ENCODE results near the gene ZNF608.

ZNF608 gene

DNA sequence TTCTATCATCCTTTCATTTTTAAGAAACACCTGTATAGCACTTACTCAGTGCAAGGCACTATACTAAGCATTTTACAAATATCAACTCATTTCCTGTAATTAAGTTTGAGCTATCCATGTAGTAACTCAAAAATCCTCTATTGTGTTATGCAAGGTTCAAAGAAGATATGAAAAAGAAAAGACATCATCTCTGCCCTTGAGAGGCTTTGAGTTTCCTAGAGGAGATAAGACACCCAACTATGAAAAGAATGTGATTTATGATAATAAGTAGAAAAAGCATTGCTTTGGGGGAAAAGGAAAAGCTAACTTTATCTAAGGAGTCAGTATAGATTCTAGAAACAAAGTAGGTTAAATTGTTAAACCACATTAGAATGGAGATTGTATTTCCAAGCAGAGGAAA is 14.2 kb upstream of the ZNF608 start:
- H3K18ac ChIP-seq (ENCODE audit: low read length), result no peak overlapping the region
- no peak overlapping the region for H3K23ac ChIP-seq (ENCODE audit: low read depth, low read length, poor library complexity)
- no peak overlapping the region for H3K14ac ChIP-seq (ENCODE audit: low read length)
- H3K4me1 ChIP-seq (ENCODE audit: control insufficient read depth in 2 of 2, insufficient read depth in 1 of 2, low read depth in 1 of 2, low read length in 2 of 2), result peaks cover 4% of the 10 kb centered on the region in 2 donors
- no peak overlapping the region for H4K8ac ChIP-seq (ENCODE audit: low read depth, low read length)
- no peak overlapping the region for H2BK120ac ChIP-seq (ENCODE audit: low read depth, low read length)
- no peak overlapping the region for H2BK5ac ChIP-seq (ENCODE audit: low read length)
- H3K4ac ChIP-seq (ENCODE audit: low read length), result no peak overlapping the region
- H3K9ac ChIP-seq (ENCODE audit: low read depth, low read length, poor library complexity), result no peak overlapping the region
- no peak overlapping the region for H3K4me2 ChIP-seq (ENCODE audit: insufficient read depth, low read length, poor library complexity, severe bottlenecking)
- H2AFZ ChIP-seq (ENCODE audit: low read length), result no peak overlapping the region
- H3K36me3 ChIP-seq (replicated peaks in 1 of 2; ENCODE audit: control insufficient read depth in 2 of 2, insufficient read depth in 2 of 2, low read length in 2 of 2), result no peaks in the 10 kb centered on the region
- no peak overlapping the region for H2BK15ac ChIP-seq (ENCODE audit: low read length)
- H2BK12ac ChIP-seq (ENCODE audit: low read length), result no peak overlapping the region
- DNase-seq (ENCODE audit: low spot score), result no peak
- no peak overlapping the region for H3K4me3 ChIP-seq (ENCODE audit: low read length in 2 of 2)
- H3K79me1 ChIP-seq (ENCODE audit: low read depth, low read length), result no peaks in the 10 kb centered on the region
- H3K27ac ChIP-seq (replicated peaks; ENCODE audit: low read length), result no peak overlapping the region
- H4K91ac ChIP-seq (ENCODE audit: low read depth, low read length, poor library complexity), result no peak overlapping the region
- no peaks in the 10 kb centered on the region for H3K27me3 ChIP-seq (ENCODE audit: control insufficient read depth in 3 of 3, insufficient read depth in 3 of 3, low read depth in 1 of 3, low read length in 3 of 3)
- H3K9me3 ChIP-seq (replicated peaks in 1 of 2; ENCODE audit: control insufficient read depth in 2 of 2, insufficient read depth in 1 of 2, low read depth in 1 of 2, low read length in 2 of 2), result no peaks in the 10 kb centered on the region
- no peak overlapping the region for H2AK5ac ChIP-seq (ENCODE audit: low read depth, low read length)

GRCh38 chr5:124755565-124755964 is 9.1 kb upstream of the ZNF608 start:
- H3K23ac ChIP-seq (ENCODE audit: low read depth, low read length, poor library complexity), result no peak overlapping the region
- no peak overlapping the region for H4K8ac ChIP-seq (ENCODE audit: low read depth, low read length)
- H2BK5ac ChIP-seq (ENCODE audit: low read length), result no peak overlapping the region
- no peak overlapping the region for H3K4me2 ChIP-seq (ENCODE audit: insufficient read depth, low read length, poor library complexity, severe bottlenecking)
- H3K18ac ChIP-seq (ENCODE audit: low read length), result no peak overlapping the region
- H3K4me1 ChIP-seq (ENCODE audit: control insufficient read depth in 2 of 2, insufficient read depth in 1 of 2, low read depth in 1 of 2, low read length in 2 of 2), result peaks cover 3 to 7% of the 10 kb centered on the region in 2 donors
- H3K9ac ChIP-seq (ENCODE audit: low read depth, low read length, poor library complexity), result no peak overlapping the region
- no peak overlapping the region for H2BK15ac ChIP-seq (ENCODE audit: low read length)
- no peak overlapping the region for H3K4me3 ChIP-seq (ENCODE audit: low read length in 2 of 2)
- DNase-seq (ENCODE audit: low spot score), result no peak
- H3K36me3 ChIP-seq (replicated peaks in 1 of 2; ENCODE audit: control insufficient read depth in 2 of 2, insufficient read depth in 2 of 2, low read length in 2 of 2), result no peaks in the 10 kb centered on the region
- no peak overlapping the region for H3K27ac ChIP-seq (replicated peaks; ENCODE audit: low read length)
- H3K79me1 ChIP-seq (ENCODE audit: low read depth, low read length), result no peaks in the 10 kb centered on the region
- no peak overlapping the region for H4K91ac ChIP-seq (ENCODE audit: low read depth, low read length, poor library complexity)
- H3K9me3 ChIP-seq (replicated peaks in 1 of 2; ENCODE audit: control insufficient read depth in 2 of 2, insufficient read depth in 1 of 2, low read depth in 1 of 2, low read length in 2 of 2), result no peaks in the 10 kb centered on the region
- H2BK12ac ChIP-seq (ENCODE audit: low read length), result no peak overlapping the region
- no peak overlapping the region for H2AK5ac ChIP-seq (ENCODE audit: low read depth, low read length)
- H2BK120ac ChIP-seq (ENCODE audit: low read depth, low read length), result no peak overlapping the region
- WGBS, 2 donors (ENCODE audit: extremely low coverage in 2 of 2, insufficient read length in 2 of 2, insufficient replicate concordance in 1 of 2), result no CpG with 5 or more reads among the region's 3 CpGs
- no peaks in the 10 kb centered on the region for H3K27me3 ChIP-seq (ENCODE audit: control insufficient read depth in 3 of 3, insufficient read depth in 3 of 3, low read depth in 1 of 3, low read length in 3 of 3)
- H2AFZ ChIP-seq (ENCODE audit: low read length), result no peak overlapping the region
- no peak overlapping the region for H3K14ac ChIP-seq (ENCODE audit: low read length)
- H3K4ac ChIP-seq (ENCODE audit: low read length), result no peak overlapping the region

DNA sequence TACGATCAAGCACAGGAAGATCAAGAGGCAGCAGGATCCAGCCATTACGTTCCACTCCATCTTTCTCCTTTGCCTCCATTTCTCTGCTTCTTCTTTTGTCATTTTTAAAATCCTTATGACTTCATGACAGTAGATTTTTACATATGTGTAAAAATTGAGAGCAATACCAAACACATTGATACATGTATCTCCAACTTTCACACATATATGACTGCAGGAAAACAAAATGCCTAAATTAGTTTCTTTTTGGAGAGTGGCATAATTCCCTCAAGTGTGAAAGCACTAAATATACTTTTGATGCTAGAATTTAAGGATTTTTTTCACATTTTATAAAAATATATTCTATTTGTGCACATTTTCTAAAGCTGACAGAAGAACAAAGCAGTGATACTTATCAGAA is 8.6 kb upstream of the ZNF608 start:
- no peak overlapping the region for H3K14ac ChIP-seq (ENCODE audit: low read length)
- H2BK12ac ChIP-seq (ENCODE audit: low read length), result no peak overlapping the region
- no peak overlapping the region for H3K18ac ChIP-seq (ENCODE audit: low read length)
- no peak overlapping the region for H2AFZ ChIP-seq (ENCODE audit: low read length)
- H3K4me1 ChIP-seq (ENCODE audit: control insufficient read depth in 2 of 2, insufficient read depth in 1 of 2, low read depth in 1 of 2, low read length in 2 of 2), result peaks cover 3 to 12% of the 10 kb centered on the region in 2 donors
- H2AK5ac ChIP-seq (ENCODE audit: low read depth, low read length), result no peak overlapping the region
- no peak overlapping the region for H3K4ac ChIP-seq (ENCODE audit: low read length)
- H3K23ac ChIP-seq (ENCODE audit: low read depth, low read length, poor library complexity), result no peak overlapping the region
- no peaks in the 10 kb centered on the region for H3K27me3 ChIP-seq (ENCODE audit: control insufficient read depth in 3 of 3, insufficient read depth in 3 of 3, low read depth in 1 of 3, low read length in 3 of 3)
- H2BK15ac ChIP-seq (ENCODE audit: low read length), result no peak overlapping the region
- H2BK120ac ChIP-seq (ENCODE audit: low read depth, low read length), result no peak overlapping the region
- H3K79me1 ChIP-seq (ENCODE audit: low read depth, low read length), result no peaks in the 10 kb centered on the region
- no peaks in the 10 kb centered on the region for H3K36me3 ChIP-seq (replicated peaks in 1 of 2; ENCODE audit: control insufficient read depth in 2 of 2, insufficient read depth in 2 of 2, low read length in 2 of 2)
- DNase-seq (ENCODE audit: low spot score), result no peak
- H2BK5ac ChIP-seq (ENCODE audit: low read length), result no peak overlapping the region
- no CpG with 5 or more reads among the region's 2 CpGs for WGBS, 2 donors (ENCODE audit: extremely low coverage in 2 of 2, insufficient read length in 2 of 2, insufficient replicate concordance in 1 of 2)
- H3K9me3 ChIP-seq (replicated peaks in 1 of 2; ENCODE audit: control insufficient read depth in 2 of 2, insufficient read depth in 1 of 2, low read depth in 1 of 2, low read length in 2 of 2), result no peaks in the 10 kb centered on the region
- no peak overlapping the region for H4K8ac ChIP-seq (ENCODE audit: low read depth, low read length)
- H4K91ac ChIP-seq (ENCODE audit: low read depth, low read length, poor library complexity), result no peak overlapping the region
- H3K9ac ChIP-seq (ENCODE audit: low read depth, low read length, poor library complexity), result no peak overlapping the region
- H3K4me3 ChIP-seq (ENCODE audit: low read length in 2 of 2), result no peak overlapping the region
- H3K27ac ChIP-seq (replicated peaks; ENCODE audit: low read length), result no peak overlapping the region
- H3K4me2 ChIP-seq (ENCODE audit: insufficient read depth, low read length, poor library complexity, severe bottlenecking), result no peak overlapping the region

DNA sequence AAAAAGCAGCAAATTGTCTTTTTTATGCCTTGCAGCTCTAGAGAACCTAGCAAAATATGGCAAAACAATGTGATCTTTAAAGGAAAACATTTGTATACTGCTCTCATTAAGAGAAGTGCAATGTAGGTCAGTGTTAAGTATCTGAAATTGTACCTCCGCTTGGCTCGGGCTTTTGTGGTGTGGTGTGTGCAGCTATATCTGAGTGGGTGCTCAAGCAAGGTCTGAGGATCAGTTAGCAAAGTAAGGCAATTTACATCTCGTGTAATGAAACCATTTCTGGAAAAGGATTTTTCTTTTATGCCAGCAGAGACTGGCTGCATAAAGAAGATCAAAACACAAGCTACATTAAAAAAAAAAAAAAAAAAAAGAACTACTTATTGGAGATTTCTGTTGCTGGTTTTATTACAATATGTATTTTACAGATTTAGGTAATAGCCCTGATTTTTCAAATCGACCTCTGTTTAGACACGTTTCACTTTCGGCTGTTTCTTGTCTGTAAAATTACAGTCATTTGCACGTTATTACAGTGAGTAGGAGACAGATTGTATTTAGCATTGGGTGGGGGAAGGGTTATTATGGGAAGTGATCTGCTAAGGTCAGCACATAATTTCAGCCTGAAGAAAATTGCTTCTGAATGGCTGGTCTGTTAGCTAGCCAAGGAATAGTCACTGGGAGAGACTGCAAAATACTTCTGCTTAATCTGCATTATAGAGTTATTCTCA is 7.9 kb upstream of the ZNF608 start:
- H3K36me3 ChIP-seq (replicated peaks in 1 of 2; ENCODE audit: control insufficient read depth in 2 of 2, insufficient read depth in 2 of 2, low read length in 2 of 2), result no peaks in the 10 kb centered on the region

More for the DNA sequence above, 7.9 kb upstream of the ZNF608 start:
- H2BK120ac ChIP-seq (ENCODE audit: low read depth, low read length), result no peak overlapping the region
- no peak overlapping the region for H4K8ac ChIP-seq (ENCODE audit: low read depth, low read length)
- H3K9me3 ChIP-seq (replicated peaks in 1 of 2; ENCODE audit: control insufficient read depth in 2 of 2, insufficient read depth in 1 of 2, low read depth in 1 of 2, low read length in 2 of 2), result no peaks in the 10 kb centered on the region
- no peaks in the 10 kb centered on the region for H3K27me3 ChIP-seq (ENCODE audit: control insufficient read depth in 3 of 3, insufficient read depth in 3 of 3, low read depth in 1 of 3, low read length in 3 of 3)
- H3K14ac ChIP-seq (ENCODE audit: low read length), result no peak overlapping the region
- no peak overlapping the region for H2AK5ac ChIP-seq (ENCODE audit: low read depth, low read length)
- no peak overlapping the region for H3K4me2 ChIP-seq (ENCODE audit: insufficient read depth, low read length, poor library complexity, severe bottlenecking)
- WGBS, 2 donors (ENCODE audit: extremely low coverage in 2 of 2, insufficient read length in 2 of 2, insufficient replicate concordance in 1 of 2), result no CpG with 5 or more reads among the region's 7 CpGs
- H3K18ac ChIP-seq (ENCODE audit: low read length), result no peak overlapping the region
- no peaks in the 10 kb centered on the region for H3K79me1 ChIP-seq (ENCODE audit: low read depth, low read length)
- no peak overlapping the region for H4K91ac ChIP-seq (ENCODE audit: low read depth, low read length, poor library complexity)
- no peak overlapping the region for H2BK12ac ChIP-seq (ENCODE audit: low read length)
- DNase-seq (ENCODE audit: low spot score), result no peak
- H3K23ac ChIP-seq (ENCODE audit: low read depth, low read length, poor library complexity), result no peak overlapping the region
- no peak overlapping the region for H2BK5ac ChIP-seq (ENCODE audit: low read length)
- H3K4me1 ChIP-seq (ENCODE audit: control insufficient read depth in 2 of 2, insufficient read depth in 1 of 2, low read depth in 1 of 2, low read length in 2 of 2), result peaks cover 3 to 17% of the 10 kb centered on the region in 2 donors
- H3K9ac ChIP-seq (ENCODE audit: low read depth, low read length, poor library complexity), result no peak overlapping the region
- H3K4me3 ChIP-seq (ENCODE audit: low read length in 2 of 2), result no peak overlapping the region
- no peak overlapping the region for H3K27ac ChIP-seq (replicated peaks; ENCODE audit: low read length)
- H2BK15ac ChIP-seq (ENCODE audit: low read length), result no peak overlapping the region
- no peak overlapping the region for H2AFZ ChIP-seq (ENCODE audit: low read length)
- H3K4ac ChIP-seq (ENCODE audit: low read length), result no peak overlapping the region
